GM12891 (cell line): ENCODE data around the gene CHRNA9.

Experiments
- DNase-seq: peaks from one replicate; pipeline ENCODE4 v3.0.0; 2011; ENCODE audit warnings: low spot score; ENCODE audit not compliant: insufficient read length
- FAIRE-seq: peaks from 2 replicates; lab custom pipeline; 2011; peaks lifted over from hg19 to GRCh38; lab: Jason Lieb, UNC
- PAX5 ChIP-seq: IDR thresholded peaks from 2 replicates; pipeline ENCODE4 v1.6.1; 2011; ENCODE audit warnings: low read length, moderate library complexity, mild to moderate bottlenecking; ENCODE audit not compliant: insufficient read depth, severe bottlenecking
- POLR2A ChIP-seq: IDR thresholded peaks from 2 replicates; pipeline ENCODE4 v1.6.1; 2011; ENCODE audit warnings: low read depth, low read length, control low read depth
- POLR2AphosphoS5 ChIP-seq: IDR thresholded peaks from 2 replicates; pipeline ENCODE4 v1.6.1; 2011; ENCODE audit warnings: low read depth, low read length, control low read depth
- POU2F2 ChIP-seq: IDR thresholded peaks from 2 replicates; pipeline ENCODE4 v1.6.1; 2011; ENCODE audit warnings: low read depth, mild to moderate bottlenecking, control low read depth, low read length, moderate library complexity
- SPI1 ChIP-seq: IDR thresholded peaks from 2 replicates; pipeline ENCODE4 v1.6.1; 2011; ENCODE audit warnings: low read depth, low read length, control low read depth
- TAF1 ChIP-seq: IDR thresholded peaks from 2 replicates; pipeline ENCODE4 v1.6.1; 2011; ENCODE audit warnings: low read depth, low read length, control low read depth

CHRNA9 gene

DNA sequence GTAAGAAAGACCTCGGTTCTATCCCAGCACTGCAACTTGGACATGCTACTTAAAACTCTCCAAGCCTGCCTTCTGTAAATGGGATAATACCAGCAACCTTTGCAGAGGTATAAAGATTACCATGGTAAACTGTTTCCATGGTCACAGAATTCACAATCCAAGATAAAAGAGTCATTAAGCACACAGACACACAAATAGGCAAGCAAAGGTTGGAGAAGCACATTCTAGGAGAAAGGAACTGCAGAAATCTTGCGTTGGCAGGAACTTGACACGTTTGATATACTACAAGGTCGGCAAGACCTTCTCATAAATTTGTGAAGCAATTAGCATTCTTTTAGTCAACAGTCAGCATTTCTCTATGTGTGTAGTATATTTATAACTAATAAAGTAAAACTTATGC lies 12.3 kb upstream of the CHRNA9 start:
- DNase-seq (no peak), FAIRE-seq (no peak)
- no peak for TF ChIP-seq POLR2AphosphoS5
- TF ChIP-seq POLR2A = no peak
- no peak for TF ChIP-seq TAF1
- no peak for TF ChIP-seq PAX5
- no peak for TF ChIP-seq SPI1
- no peak for TF ChIP-seq POU2F2

DNA sequence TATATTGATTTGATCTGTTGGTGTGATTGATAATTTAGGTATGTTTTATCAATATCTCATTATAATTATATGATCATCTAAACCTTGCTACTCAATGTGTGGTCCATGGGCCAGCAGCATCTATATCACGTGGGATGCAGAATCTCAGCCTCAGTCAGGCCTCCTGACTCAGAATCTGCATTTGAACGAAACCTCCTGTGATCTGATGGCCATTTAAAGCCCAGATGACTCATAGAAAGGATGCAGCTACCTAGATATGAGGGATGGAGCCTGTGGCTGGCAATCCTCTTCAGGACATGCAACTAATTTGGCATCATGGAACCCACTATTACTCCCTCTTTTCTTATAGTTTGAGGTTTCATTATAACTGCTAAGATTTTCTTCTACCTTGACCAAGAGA lies 11.3 kb upstream of the CHRNA9 start:
- FAIRE-seq (no peak), DNase-seq (no peak)

DNA sequence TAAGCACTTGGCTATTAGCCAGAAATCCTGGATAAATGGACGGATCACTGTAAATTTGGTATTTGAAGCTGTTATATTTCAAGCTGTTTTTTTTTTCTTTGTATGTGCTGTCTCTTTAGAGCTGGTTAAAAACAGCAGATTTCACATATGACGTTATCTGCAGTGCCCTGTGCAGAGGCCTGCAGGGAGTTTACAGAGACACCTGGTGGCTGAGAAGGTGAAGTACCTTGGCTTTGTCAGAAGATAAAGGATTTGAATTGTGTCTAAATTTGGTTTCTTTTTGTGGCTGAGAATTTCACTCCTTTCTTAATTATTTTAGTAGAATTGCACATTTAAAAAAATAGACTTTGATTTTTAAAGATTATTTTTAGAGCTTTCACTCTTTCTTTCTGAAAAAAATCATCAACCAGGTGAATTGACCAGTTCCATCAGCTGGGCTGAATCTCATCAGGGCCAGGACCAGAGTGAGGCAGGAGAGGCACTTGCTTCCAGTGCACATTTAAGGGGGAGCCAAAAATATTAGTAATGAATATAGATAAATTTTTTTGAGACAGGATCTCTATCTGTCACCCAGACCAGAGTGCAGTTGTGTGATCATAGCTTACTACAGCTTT lies 9.6 kb upstream of the CHRNA9 start:
- FAIRE-seq (peak; percentile 85), DNase-seq (peak; percentile 55)
- TF ChIP-seq PAX5 (no peak), POU2F2 (no peak), SPI1 (no peak), TAF1 (no peak), POLR2AphosphoS5 (no peak), POLR2A (no peak)

More for the DNA sequence above, 11.3 kb upstream of the CHRNA9 start:
- TF ChIP-seq SPI1 (no peak), POLR2A (no peak), PAX5 (no peak), POU2F2 (no peak), POLR2AphosphoS5 (no peak), TAF1 (no peak)

DNA sequence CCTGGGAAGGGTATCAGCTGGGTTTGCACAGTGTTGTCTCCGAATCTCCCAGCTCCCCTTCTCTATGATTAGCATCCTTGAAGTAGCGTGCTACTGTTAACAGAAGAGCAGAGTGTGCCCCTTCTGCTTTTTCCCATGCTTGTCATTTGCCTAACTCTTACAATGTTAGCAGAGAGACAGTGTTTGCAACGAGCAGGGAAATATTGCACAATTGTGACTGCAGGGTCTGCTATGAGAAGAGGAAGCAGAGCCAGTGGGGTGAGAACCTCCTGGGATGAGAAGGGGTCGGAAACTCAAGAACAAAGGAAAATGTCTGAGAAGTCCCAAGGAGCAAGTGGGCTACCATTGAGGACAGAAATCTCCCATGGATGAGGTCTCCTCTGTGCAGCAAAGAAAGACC lies 7.8 kb upstream of the CHRNA9 start:
- FAIRE-seq = no peak
- no peak for DNase-seq
- TF ChIP-seq TAF1 (no peak), POU2F2 (no peak), SPI1 (no peak), PAX5 (no peak), POLR2A (no peak), POLR2AphosphoS5 (no peak)

DNA sequence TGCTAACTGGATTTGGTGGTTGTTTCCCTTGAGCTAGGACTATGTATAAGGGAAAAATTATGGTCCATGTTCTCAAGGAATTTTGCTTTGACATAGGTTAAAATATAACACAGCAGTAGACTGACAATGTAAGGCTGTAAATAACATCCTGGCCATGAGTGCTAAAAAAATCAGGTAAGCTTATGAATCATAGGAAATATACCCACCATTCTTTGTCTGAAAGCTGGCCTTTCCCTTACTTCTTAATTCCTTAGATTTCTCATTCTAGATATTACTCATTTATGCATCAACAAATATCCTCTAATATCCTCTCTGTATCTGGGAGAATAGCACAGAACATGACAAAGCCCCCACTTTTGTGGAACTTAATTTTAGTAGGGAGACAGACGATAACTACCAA lies 6.8 kb upstream of the CHRNA9 start:
- TF ChIP-seq POLR2AphosphoS5 = no peak
- no peak for TF ChIP-seq POLR2A
- TF ChIP-seq SPI1 = no peak
- TF ChIP-seq POU2F2 = no peak
- FAIRE-seq (no peak), DNase-seq (no peak)

DNA sequence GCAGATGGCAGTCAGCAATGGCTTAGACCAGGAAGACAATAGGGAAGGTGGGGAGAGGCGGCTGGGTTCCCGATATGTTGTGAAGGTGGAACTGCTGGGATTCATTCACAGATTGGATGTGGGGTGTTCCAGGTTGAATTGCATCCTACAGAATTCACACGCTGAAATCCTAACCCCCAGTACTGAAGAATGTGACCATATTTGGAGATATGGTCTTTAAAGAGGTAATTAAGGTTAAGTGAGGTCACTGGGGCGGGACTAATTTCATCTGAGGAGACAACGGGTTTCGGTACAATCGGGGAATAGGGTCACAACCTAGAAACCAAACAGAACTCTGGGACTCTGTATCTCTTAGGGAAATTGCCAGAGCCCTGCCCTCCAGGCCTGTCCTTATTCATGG lies 5.3 kb upstream of the CHRNA9 start:
- no peak for DNase-seq
- no peak for FAIRE-seq
- TF ChIP-seq POU2F2 (no peak), SPI1 (no peak), PAX5 (no peak), POLR2A (no peak), POLR2AphosphoS5 (no peak), TAF1 (no peak)

DNA sequence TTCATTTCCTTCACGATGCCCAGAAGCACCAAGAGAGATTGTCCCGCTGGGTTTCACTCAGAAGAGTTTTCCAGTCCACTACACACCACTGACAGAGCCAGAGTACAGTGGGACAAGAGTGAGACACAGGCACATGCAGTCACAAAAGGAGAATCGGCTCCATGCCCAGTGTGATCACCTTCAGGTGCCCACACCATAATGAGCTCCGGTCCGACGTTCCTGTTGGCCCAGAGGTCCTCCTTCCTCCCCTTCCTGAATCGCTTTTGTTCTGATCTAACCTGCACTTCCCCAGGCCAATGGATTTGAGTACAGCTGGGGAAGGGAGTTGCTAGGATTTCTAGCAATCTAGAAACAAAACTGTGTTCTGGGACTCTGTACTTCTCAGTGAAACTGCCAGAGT lies 4.6 kb upstream of the CHRNA9 start:
- DNase-seq (no peak), FAIRE-seq (no peak)
- TF ChIP-seq POLR2A = no peak
- TF ChIP-seq POU2F2 = no peak
- no peak for TF ChIP-seq SPI1
- TF ChIP-seq POLR2AphosphoS5 = no peak
- TF ChIP-seq TAF1 = no peak
- no peak for TF ChIP-seq PAX5

DNA sequence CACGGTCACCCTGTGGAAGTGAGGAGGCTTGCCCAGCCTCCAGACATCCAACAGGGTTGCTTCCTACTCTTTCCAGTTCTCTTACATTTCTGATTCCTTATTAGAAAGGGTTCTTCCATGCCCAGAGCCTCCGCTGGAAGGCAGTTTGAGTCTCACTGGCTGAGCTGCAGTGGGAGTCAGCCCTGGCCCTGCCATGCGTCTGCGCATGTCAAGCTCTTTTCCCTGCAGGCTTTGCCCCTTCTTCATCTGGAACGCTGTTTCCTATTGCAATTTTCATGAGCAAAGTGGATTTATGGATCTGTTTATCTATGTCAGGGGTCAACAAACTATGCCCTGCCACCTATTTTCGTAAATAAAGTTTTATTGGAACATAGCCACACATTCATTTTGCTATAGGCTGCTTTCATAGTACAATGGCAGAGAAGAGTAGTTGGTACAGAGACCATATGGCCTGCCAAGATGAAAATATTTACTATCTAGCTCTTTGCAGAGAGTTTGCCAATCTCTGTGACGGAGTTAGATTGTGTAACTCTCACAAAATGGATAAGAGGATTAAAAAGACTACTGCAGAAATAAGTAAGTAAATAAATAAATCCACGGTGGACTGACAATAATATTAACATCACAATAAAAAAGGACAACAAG lies 3.9 kb upstream of the CHRNA9 start:
- FAIRE-seq (no peak), DNase-seq (no peak)
- TF ChIP-seq POLR2AphosphoS5 (no peak), SPI1 (no peak), POU2F2 (no peak), TAF1 (no peak), PAX5 (no peak), POLR2A (no peak)

DNA sequence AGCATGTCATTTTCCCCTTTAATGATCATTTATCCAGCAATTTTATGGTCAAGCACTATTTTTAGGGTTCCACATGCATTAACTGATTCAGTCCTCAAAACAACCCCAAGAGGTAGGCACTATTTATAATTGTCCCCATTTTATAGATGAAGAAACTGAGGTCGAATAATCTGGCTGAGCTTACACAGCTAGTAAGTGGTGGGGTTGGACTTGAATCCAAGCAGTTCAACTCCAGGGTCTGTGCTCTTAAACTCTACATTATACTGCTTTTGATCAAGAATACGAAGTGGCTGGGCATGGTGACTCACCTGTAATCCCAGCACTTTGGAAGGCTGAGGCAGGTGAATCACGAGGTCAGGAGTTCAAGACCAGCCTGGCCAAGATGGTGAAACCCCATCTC lies 3.2 kb upstream of the CHRNA9 start:
- TF ChIP-seq PAX5 = no peak
- TF ChIP-seq TAF1 = no peak
- TF ChIP-seq POLR2AphosphoS5 = no peak
- TF ChIP-seq POLR2A = no peak
- TF ChIP-seq POU2F2 = no peak
- TF ChIP-seq SPI1 = no peak
- FAIRE-seq = no peak
- DNase-seq = no peak

DNA sequence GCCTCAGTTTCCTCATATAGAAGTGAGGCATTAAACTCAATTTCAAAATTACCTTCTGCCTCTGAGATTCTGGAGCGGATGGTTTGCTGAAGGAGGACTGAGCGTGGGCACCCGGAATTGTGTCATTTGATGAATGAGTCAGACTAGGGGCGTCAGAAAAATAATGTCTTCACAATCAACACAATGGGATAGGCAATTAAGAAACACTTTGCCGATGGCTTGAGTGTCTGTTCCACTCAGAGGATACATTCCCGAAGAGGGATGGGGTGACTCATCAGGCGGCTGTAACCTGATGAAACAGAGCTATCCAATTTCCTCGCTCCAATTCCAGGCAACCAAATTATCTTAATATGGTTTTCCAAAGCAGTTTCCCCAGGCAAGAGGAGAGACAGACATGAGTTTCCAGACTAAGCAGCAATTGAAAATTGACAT lies 1.2 kb upstream of the CHRNA9 start:
- DNase-seq = no peak
- no peak for FAIRE-seq

DNA sequence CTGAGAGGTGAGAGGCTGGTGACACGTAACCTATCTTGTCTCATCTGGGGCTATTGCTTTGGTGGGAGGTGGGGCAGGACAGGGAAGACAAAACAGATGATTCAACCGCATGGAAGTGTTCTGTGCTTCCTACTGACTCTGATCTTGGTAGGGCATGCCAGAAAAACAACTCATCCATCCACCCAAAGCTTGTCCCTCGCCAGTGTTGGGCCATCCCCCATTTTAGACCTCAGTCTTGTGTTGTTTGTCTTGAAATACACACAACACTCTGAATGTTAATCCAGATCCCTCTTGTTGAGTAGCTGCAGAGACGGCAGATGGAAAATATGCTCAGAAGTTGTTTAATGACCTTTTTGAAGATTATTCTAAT lies 377 bp downstream of the CHRNA9 start:
- TF ChIP-seq POU2F2 (no peak), TAF1 (no peak), SPI1 (no peak), POLR2AphosphoS5 (no peak), PAX5 (no peak), POLR2A (no peak)
- FAIRE-seq (no peak), DNase-seq (no peak)

More for the DNA sequence above, 1.2 kb upstream of the CHRNA9 start:
- TF ChIP-seq POLR2AphosphoS5 (no peak), TAF1 (no peak), PAX5 (no peak), SPI1 (no peak), POLR2A (no peak), POU2F2 (no peak)
